NCI-H1417 treated with DMSO at 0.1 percent for 48 hours (cell line): ENCODE measurements around the gene PARP6.
A peak's percentile ranks its signal among the peaks of the same experiment; 100 is the strongest.

Experiments
- DNase-seq: peaks from one replicate; lab custom pipeline; 2025; lab: John Stamatoyannopoulos, UW

Gene PARP6

GRCh38 chr15:72231066-72231832 is 41.1 kb downstream of the PARP6 start, which contains the start of gene PKM:
Gene PKM, minus strand, starts transcription at chr15:72231190. Its CDS starts 12,093 bp downstream, at chr15:72219097.
- peak; percentile 88 for DNase-seq

DNA sequence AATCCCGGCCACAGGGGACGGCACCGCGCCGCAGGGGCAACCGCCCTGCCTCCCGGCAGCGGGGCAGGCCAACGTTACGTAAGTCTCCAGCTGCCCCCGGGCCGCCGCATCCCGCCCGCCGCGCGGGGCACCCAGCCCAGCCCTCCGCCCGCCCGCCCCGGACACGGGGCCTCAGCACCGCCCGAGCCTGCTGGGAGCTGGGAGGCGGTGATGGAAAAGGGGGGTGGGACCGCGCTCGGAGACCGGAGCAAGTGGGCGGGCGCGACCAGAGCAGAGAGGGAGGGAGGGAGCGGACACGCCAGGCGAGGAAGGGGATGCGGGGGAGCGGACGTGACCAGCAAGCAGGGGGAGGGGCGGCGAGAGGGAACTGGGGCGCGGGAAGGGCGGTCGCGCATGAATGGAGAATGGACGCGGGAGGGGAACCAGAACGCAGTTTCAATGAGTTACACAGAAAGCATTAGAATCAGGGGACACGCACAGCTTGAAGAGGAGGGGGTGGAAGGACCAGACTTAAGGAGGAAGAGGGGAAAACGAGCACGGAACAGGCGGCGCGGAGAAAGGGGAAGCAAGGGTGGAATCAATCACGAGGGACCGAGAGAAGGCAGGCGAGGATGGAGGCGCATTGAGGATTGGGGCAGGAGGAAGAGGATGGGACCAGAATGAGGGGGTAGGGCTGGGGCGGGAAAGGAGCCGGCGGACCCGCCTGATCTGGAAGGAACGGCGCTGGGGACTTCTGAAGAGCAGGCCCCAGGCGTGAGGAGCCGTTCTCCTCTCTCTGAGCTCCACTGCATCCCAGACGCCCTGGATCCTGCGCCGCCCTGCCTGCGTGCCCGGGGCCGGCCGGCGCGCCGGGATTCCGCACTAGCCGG is 41.9 kb downstream of the PARP6 start:
- peak; percentile 51 for DNase-seq

DNA sequence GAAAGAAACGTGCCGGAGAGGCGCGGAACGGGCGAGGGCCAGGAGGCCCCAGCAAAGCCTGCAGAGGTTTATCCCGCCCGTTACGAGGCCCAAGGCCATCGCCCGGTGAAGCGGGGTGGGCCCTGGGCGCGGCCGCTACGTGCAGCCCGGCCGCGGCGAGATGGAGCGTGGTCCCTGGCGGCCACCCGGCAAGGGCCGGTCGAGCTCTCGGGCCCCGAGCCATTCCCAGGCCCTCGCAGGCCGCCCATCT is 42.5 kb downstream of the PARP6 start:
- DNase-seq = no peak

DNA sequence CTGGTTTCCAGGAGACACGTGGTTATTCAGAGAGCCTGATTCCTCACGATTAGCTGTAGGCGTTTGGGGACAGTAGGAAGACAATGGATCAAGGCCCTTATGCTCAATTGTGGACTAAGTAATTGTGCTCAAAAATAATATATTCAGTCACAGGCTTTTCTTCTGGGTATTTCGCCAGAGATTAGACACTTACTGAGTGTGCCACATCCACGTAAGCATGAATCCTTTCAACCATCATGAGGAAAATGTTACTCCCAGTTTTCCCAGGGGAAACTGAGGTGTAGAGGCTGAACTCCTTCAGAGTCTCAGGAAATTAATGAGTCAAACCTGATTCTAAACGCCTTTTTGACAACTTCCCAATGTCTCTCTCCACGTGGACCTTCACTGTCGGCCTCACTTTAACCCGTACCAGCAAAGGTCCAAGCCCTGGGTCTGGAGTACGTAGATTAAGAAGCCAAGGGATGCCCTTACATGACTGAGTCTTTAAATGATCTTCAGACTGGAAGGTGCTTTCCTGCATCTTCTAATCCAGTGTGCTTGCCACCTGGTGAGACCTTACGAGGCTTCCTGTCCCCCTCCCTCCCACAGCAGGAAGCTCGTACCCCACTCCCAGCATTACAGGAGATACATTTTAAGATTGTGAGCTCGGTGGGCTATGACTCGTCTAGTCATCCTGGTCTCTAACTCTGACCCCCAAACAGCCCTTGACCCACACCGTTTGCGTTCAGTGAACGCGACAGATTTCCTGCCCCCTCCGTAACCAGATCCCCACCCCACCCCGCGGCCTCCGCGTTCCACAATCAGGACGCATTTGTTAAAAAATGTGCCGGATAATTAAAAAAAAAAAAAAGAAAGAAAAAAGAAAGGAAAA is 43.0 kb downstream of the PARP6 start:
- no peak for DNase-seq

GRCh38 chr15:72227720-72228119 is 44.6 kb downstream of the PARP6 start:
- DNase-seq = no peak

DNA sequence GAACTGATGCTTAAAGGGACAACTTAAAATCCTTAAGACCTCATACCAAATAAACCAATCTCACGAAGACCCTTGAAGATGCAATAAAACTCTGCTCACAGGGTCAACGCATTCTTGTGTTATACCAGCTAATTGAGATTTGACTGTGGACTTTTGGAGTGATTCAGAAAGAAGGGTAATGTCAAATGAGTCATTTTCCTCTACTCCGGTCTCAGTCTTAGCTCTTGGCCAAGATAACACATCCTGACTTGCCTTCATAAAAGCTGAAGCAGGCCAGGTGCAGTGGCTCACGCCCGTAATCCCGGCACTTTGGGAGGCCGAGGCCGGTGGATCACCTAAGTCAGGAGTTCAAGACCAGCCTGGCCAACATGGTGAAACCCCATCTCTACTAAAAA is 45.2 kb downstream of the PARP6 start:
- no peak for DNase-seq

DNA sequence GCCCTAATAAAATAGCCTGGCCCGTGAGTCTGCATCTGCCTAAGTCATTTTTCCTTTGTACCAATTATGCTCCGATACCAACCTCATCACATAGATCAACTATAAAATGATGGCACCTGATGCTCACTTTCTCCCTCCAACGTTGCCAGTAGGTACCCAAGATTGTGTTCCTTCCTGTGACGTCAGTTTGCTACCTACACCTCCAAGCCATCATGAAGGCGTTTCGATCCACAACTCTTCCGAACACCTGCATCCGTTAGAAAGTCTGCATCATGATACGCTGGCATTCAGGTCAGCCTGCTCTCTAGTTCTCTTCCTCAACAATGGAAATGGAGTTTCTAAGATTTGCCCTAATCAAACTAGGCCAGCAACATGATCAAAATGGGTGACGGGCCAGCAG is 49.1 kb downstream of the PARP6 start:
- DNase-seq = no peak

- DNase-seq = no peak
Measured at GRCh38 chr15:72222393-72222792, 50.0 kb downstream of the PARP6 start.

DNA sequence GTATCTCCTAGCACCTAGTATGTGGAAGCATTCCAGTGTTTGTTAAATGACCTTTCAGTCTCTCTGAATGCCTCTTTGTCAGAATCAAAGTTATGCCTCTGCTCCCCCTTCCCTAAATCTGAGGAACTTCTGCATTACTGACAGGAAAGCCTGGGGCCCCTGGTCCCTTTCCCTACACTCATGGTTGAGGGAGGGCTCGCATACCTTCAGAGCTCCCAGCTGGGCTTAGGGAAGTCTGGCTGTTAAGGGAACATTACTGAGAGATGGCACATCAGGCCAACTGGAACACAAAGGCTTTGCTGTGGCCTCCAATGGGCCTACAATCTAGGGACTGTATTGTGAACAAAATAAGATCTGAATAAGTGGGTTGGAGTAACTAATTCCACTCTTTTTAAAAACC is 51.7 kb downstream of the PARP6 start:
- DNase-seq = no peak

DNA sequence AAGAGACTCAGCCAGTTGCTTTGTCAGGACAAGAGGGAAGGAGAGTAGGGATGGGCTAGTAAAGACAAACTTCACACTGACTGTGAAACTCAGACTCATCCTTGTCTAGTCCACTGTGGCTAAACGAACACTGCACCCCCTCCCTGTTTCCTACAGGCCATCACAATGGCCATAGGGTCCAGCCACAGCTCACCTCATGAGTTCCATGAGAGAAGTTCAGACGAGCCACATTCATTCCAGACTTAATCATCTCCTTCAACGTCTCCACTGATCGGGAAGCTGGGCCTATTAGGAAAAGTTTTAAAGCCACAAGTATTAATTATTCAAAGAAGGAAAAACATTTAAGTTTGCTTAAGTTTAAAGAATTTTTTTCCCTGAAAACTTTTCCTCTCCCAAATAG is 55.1 kb downstream of the PARP6 start:
- no peak for DNase-seq

- DNase-seq = no peak
Measured at GRCh38 chr15:72216079-72216478, 56.3 kb downstream of the PARP6 start.

DNA sequence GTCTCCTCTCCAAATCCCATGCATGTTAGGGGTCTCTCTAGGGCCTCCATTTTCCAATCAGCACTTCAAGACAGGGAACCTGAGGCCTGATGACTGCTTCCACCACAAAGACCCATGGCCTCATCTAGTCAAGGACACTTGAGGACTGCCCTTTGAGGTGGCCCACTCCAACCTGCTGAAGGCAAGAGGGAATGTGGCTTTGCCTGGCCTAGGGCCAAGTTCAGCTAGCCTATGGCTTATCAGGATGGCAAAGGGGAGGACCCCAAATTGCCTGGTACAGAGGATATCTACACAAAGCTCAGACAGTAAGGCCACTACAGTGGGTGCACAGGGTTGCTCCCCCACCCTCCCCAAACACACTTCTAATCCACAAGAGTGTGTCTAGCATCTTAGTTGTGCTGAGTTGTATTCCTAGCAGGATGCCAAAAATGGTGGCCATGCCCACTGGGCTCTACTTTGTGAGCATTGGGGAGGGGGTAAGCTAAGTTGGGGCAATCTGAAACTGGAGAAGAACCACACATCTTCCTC is 64.7 kb downstream of the PARP6 start:
- DNase-seq = no peak

- DNase-seq = no peak
Measured at GRCh38 chr15:72206677-72207000, 65.7 kb downstream of the PARP6 start.

DNA sequence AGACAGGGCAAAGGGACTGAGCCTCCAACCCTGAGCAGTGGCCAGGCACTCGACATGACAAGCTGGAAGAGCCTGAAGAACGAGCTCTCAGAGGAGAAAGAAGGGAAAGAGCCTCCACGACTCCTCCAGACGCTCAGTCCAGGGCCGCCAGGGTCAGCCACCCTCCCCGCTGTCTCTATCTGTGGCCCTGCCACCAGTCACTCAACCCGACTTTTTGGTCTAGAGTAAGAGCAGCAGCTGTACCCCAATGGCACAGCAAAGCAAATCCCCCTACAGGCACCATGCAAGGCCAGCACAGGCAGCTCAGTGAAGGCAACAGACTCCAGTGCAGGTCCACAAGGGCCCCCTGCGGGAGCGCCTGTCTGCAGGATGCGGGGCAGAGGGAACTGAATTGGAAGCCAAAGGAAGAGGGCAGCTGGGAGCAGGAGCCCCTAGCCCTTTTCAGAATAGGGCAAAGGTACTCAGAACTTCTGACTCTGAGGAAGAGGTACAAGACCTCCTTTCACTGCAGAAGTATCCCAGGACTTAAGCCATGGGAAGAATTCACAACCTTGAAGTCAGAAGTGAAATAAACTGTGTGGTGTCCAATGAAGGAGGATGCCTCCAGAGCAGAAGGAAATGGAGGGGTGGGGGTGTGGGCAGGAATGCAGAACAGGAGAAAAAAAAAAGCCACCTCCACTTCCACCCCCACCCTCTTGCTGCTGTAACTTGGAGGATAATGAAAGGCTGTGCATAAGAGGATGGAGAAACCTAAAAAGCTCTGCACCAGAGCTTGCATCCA is 66.3 kb downstream of the PARP6 start:
- DNase-seq = no peak

GRCh38 chr15:72205273-72205672 is 67.1 kb downstream of the PARP6 start:
- DNase-seq = no peak

GRCh38 chr15:72203507-72203837 is 68.9 kb downstream of the PARP6 start:
- no peak for DNase-seq

DNA sequence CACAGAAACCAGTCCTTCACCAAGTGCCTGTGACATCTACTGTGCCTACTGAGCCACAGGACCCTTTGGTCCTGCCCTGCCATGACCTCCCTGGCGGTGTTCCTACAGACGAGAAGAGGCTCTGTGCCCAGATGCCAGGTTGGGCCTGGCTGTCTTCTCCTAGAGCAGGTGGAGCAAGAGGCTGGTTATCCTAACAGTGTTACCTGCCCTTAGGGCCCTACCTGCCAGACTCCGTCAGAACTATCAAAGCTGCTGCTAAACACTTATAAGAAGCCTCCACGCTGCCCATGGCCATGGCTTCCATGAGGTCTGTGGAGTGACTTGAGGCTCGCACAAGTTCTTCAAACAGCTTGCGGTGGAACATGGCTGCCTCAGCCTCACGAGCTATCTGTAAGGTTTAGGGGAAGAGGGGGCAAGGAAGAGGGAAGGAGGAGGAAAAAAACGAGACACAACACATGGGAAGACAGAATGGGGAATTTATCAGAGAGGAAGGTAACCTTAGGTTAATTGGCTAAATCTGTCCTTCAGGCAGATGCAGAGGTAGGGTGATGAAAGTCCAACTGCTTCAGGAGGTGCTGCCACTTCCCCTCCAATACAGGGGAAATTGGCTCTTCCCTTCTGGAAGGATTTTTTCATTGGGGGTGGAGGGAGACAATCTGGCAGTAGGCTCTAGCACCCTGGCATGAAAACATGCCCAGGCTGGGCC is 69.4 kb downstream of the PARP6 start:
- no peak for DNase-seq

- no peak for DNase-seq
Measured at GRCh38 chr15:72202302-72202701, 70.1 kb downstream of the PARP6 start.

GRCh38 chr15:72201391-72201921 is 70.9 kb downstream of the PARP6 start:
- DNase-seq = no peak

DNA sequence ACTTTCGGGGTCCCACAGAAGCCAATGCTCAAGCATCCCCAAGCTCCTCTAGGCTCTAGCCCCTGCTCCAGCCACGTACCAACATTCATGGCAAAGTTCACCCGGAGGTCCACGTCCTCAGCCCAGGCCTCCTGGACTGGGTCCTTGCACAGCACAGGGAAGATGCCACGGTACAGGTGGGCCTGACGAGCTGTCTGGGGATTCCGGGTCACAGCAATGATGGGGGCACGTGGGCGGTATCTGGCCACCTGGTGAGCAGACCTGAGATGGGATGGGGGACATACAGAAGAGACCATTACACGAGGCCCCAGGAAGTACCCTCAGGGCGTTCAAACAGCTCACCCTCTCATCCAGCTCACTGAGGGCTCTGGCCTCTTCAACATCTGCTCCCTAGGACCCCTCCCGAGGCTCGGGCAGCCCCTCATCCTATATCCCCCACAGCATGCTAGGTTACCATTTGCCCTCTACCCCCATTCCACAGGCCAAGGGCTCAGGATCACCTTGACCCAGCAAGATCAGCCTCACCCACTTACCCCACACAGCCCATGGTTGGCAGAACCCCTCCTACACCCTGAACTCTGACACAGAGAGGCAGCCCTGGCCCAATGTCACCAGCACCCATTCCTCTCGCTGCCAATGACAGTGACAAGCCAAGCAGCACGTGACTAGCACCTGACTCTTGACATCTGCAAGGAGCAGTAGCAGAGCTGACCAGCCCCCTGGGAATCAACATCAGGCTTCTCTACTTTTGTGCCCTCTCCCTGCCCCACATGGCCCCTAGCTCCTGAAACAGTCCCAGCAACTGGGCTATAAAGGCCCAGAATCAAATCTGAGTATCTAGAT is 71.7 kb downstream of the PARP6 start:
- DNase-seq = no peak
